A549 (cell line): Measurements from ENCODE around the gene HADHA. TPM values are rescaled to one million over a fixed set of nuclear protein-coding genes. Genes with fewer than 3 reads are reported as not detected.
A peak's percentile ranks its signal among the peaks of the same experiment; 100 is the strongest.

Experiments used
- ATAC-seq, 2 experiments: fragments of 200-7000 bp in 1 of 2; fragments of >200 bp in 1 of 2; cut with Nextera tagmentation in 1 of 2; cut with Tn5 transposase in 1 of 2; 3 replicates each; pipeline versions ENCODE4 v1.8.0 to v1.9.1; 2018 to 2020; ENCODE audit warnings: mild to moderate bottlenecking in 1 of 2, moderate library complexity in 1 of 2
- CTCF ChIA-PET: fragments of 300-600 bp; sonication (Branson Sonifier 250); formaldehyde crosslinking; extraction: SDS; loops from one replicate; lab custom pipeline; 2021; ENCODE audit warnings: antibody characterized with exemption, inconsistent platforms; lab: Yijun Ruan, JAX
- POLR2A ChIA-PET: fragments of 350-600 bp; formaldehyde crosslinking; extraction: SDS; loops from one replicate; lab custom pipeline; 2021; ENCODE audit warnings: antibody characterized with exemption, inconsistent platforms; lab: Yijun Ruan, JAX
- DNase-seq, 2 experiments: peaks; one replicate each; pipeline versions ENCODE4 v3.0.0 to v3.0.0-alpha.2; 2011 to 2016; ENCODE audit warnings: low read depth in 1 of 2, low spot score in 1 of 2
- FAIRE-seq: peaks from 2 replicates; lab custom pipeline; 2011; peaks lifted over from hg19 to GRCh38; lab: Jason Lieb, UNC
- H3K27ac ChIP-seq, 2 experiments: fragments of >200 bp; sonication (Bioruptor Twin); formaldehyde crosslinking; 3 replicates each; pipeline ENCODE4 v1.5.1; 2016 to 2017
- H3K4me1 ChIP-seq: fragments of >200 bp; sonication (Bioruptor Twin); formaldehyde crosslinking; 3 replicates; pipeline ENCODE4 v1.6.1; 2016
- H3K4me2 ChIP-seq: fragments of >200 bp; sonication (Bioruptor Twin); formaldehyde crosslinking; 3 replicates; pipeline ENCODE4 v1.6.1; 2016
- H3K4me3 ChIP-seq: fragments of >200 bp; sonication (Bioruptor Twin); formaldehyde crosslinking; 3 replicates; pipeline ENCODE4 v1.5.1; 2016
- H3K9me3 ChIP-seq: fragments of >200 bp; sonication (Bioruptor Twin); formaldehyde crosslinking; 3 replicates; pipeline ENCODE4 v1.6.1; 2016
- BHLHE40 ChIP-seq: IDR thresholded peaks from 2 replicates; pipeline ENCODE4 v1.6.1; 2012; ENCODE audit warnings: low read depth, low read length, inconsistent platforms
- CEBPB ChIP-seq, 2 experiments: fragments of >200 bp in 1 of 2; sonication (Bioruptor Twin) in 1 of 2; formaldehyde crosslinking in 1 of 2; IDR thresholded peaks; 2 replicates each; pipeline ENCODE4 v1.6.1; 2012 to 2016
- CHD2 ChIP-seq: fragments of 150-350 bp; IDR thresholded peaks from 2 replicates; pipeline ENCODE4 v1.6.1; 2014; ENCODE audit warnings: low read length; ENCODE audit not compliant: partially characterized antibody
- HDAC2 ChIP-seq: fragments of 200-600 bp; sonication (generic); IDR thresholded peaks from 2 replicates; pipeline ENCODE4 v1.6.1; 2016
- HOXB13 ChIP-seq: fragments of 250-450 bp; sonication (Bioruptor Pico); IDR thresholded peaks from 2 replicates; pipeline ENCODE4 v1.5.0; 2020; ENCODE audit warnings: low read depth, mild to moderate bottlenecking, moderate library complexity
- HOXB5 ChIP-seq: fragments of 250-450 bp; sonication (Bioruptor Pico); IDR thresholded peaks from 2 replicates; pipeline ENCODE4 v1.5.0; 2020; ENCODE audit warnings: mild to moderate bottlenecking, moderate library complexity
- JUN ChIP-seq, 2 experiments: fragments of >200 bp; sonication (Bioruptor Twin); formaldehyde crosslinking; IDR thresholded peaks; 2 replicates in 1 of 2; 3 replicates in 1 of 2; pipeline ENCODE4 v1.6.1; 2016 to 2017
- KDM5A ChIP-seq: fragments of 200-600 bp; sonication (generic); IDR thresholded peaks from 2 replicates; pipeline ENCODE4 v1.6.1; 2016; ENCODE audit warnings: antibody characterized with exemption, mild to moderate bottlenecking
- MYC ChIP-seq: IDR thresholded peaks from 2 replicates; pipeline ENCODE4 v1.6.1; 2012; ENCODE audit warnings: mild to moderate bottlenecking, inconsistent platforms, low read length, improper control_type of control experiment, borderline replicate concordance
- NFE2L2 ChIP-seq: fragments of 150-350 bp; conservative IDR thresholded peaks from 2 replicates; pipeline ENCODE4 v1.6.1; 2014; ENCODE audit warnings: low read length
- POLR2A ChIP-seq: IDR thresholded peaks from 2 replicates; pipeline ENCODE4 v1.6.1; 2012; ENCODE audit warnings: mild to moderate bottlenecking, low read length
- RAD21 ChIP-seq, 2 experiments: fragments of >200 bp in 1 of 2; sonication (Bioruptor Twin) in 1 of 2; formaldehyde crosslinking in 1 of 2; IDR thresholded peaks in 1 of 2; conservative IDR thresholded peaks in 1 of 2; 2 replicates in 1 of 2; 3 replicates in 1 of 2; pipeline ENCODE4 v1.6.1; 2012 to 2018; ENCODE audit warnings: inconsistent platforms in 1 of 2
- RCOR1 ChIP-seq: fragments of 150-350 bp; IDR thresholded peaks from 2 replicates; pipeline ENCODE4 v1.6.1; 2014; ENCODE audit warnings: antibody characterized with exemption, low read length, low read depth
- RNF2 ChIP-seq: fragments of 200-600 bp; sonication (generic); IDR thresholded peaks from 2 replicates; pipeline ENCODE4 v1.6.1; 2016; ENCODE audit warnings: low read depth, mild to moderate bottlenecking, antibody characterized with exemption, moderate library complexity, borderline replicate concordance
- SMC3 ChIP-seq: fragments of >200 bp; sonication (Bioruptor Twin); formaldehyde crosslinking; IDR thresholded peaks from 3 replicates; pipeline ENCODE4 v1.6.1; 2018; ENCODE audit warnings: inconsistent platforms
- TFCP2L1 ChIP-seq: fragments of 250-450 bp; sonication (Bioruptor Pico); IDR thresholded peaks from 2 replicates; pipeline ENCODE4 v1.5.0; 2021; ENCODE audit warnings: mild to moderate bottlenecking
- ZC3H11A ChIP-seq: fragments of 450-650 bp; IDR thresholded peaks from 2 replicates; pipeline ENCODE4 v1.6.1; 2014; ENCODE audit warnings: antibody characterized with exemption, mild to moderate bottlenecking
- ZNF302 ChIP-seq: fragments of 250-450 bp; sonication (Bioruptor Pico); IDR thresholded peaks from 2 replicates; pipeline ENCODE4 v1.9.0; 2021; ENCODE audit warnings: inconsistent platforms, mild to moderate bottlenecking, moderate library complexity
- WGBS: methylation state at CpG from one replicate; pipeline ENCODE4 v1.1.6; 2017; ENCODE audit errors: missing lambda C conversion rate; 5-methylcytosine and 5-hydroxymethylcytosine counted together
- polyA plus RNA-seq, 4 experiments: library from polyadenylated mRNA; depleted of rRNA in 3 of 4; stranded (reverse); fragments of >200 nt; fragmentation: RNase III in 1 of 4; extraction: RNeasy Plus Mini Kit Qiagen cat#74134 plus additional on column Dnase treatment in 1 of 4; gene quantifications; 2 replicates in 3 of 4; 3 replicates in 1 of 4; pipeline ENCODE4 v1.2.3, GENCODE V29; 2011 to 2017
- TF ChIP-seq, protein P1 (sequence below): fragments of 450-650 bp; IDR thresholded peaks from 2 replicates; pipeline ENCODE4 v1.6.1; 2014; ENCODE audit warnings: antibody characterized with exemption
- TF ChIP-seq, protein P2 (sequence below): fragments of 200-600 bp; sonication (generic); IDR thresholded peaks from 2 replicates; pipeline ENCODE4 v1.6.1; 2016; ENCODE audit warnings: antibody characterized with exemption, mild to moderate bottlenecking, moderate library complexity
- TF ChIP-seq, protein P3 (sequence below): IDR thresholded peaks from 2 replicates; pipeline ENCODE4 v1.6.1; 2012; ENCODE audit warnings: low read depth, borderline replicate concordance
- TF ChIP-seq, protein P4 (sequence below): IDR thresholded peaks from 2 replicates; pipeline ENCODE4 v1.6.1; 2012
- TF ChIP-seq, protein P5 (sequence below): fragments of >200 bp; sonication (Bioruptor Twin); formaldehyde crosslinking; IDR thresholded peaks from 3 replicates; pipeline ENCODE4 v1.6.1; 2016

The HADHA gene
- polyA plus RNA-seq, 2 of the 4 experiments (the other 2 are of a cell fraction) = 122 to 174 TPM

DNA sequence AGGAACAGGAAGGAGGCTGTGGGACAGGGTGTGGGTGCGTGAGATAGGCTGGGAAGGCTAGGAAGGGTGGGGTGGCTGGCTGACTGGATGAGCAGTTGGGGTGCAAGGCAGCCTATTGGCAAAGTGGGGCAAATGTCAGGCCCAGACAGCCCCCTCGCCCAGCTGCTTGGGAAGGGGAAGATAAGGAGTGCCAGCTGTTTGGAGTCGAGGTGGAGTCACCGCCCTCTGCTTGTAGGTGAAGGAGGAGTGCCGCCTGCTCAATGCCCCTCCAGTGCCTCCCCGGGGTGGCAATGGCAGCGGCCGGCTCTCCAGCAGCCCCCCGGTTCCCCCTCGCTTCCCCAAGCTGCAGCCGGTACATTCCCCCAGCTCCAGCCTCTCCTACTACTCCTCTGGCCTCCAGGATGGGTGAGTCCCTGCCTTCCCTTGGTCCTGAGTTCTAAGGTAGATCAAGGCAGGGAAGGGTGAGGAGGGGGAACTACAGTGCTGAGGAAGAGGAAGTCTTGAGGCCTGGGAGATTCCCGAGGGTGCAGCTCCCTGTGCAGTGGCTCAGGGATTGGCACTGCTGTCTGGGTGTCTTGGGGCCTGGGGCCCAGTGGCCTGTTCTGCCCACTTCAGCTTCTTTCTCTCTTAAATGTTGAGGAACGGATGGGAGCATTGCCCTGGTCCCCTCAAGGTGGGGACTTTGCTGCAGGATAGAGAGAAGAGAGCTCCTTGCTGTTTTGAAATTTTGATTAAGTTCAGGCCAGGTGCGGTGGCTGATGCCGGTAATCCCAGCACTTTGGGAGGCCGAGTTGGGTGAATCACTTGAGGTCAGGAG is 58.3 kb downstream of the HADHA start:
- FAIRE-seq (no peak), ATAC-seq (no peak), DNase-seq (no peak)
- Histone ChIP-seq H3K4me1 (peaks cover 7% of the 10 kb centered on the region; the same call in 2 of the 3 replicates), H3K27ac (no peak overlapping the region), H3K9me3 (no peaks in the 10 kb centered on the region), H3K4me2 (peak overlapping the region; percentile 88), H3K4me3 (no peak overlapping the region)
- TF ChIP-seq KDM5A = no peak
- no peak for TF ChIP-seq NFE2L2
- TF ChIP-seq ZC3H11A = no peak
- TF ChIP-seq, protein P1, sequence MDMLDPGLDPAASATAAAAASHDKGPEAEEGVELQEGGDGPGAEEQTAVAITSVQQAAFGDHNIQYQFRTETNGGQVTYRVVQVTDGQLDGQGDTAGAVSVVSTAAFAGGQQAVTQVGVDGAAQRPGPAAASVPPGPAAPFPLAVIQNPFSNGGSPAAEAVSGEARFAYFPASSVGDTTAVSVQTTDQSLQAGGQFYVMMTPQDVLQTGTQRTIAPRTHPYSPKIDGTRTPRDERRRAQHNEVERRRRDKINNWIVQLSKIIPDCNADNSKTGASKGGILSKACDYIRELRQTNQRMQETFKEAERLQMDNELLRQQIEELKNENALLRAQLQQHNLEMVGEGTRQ = no peak
- TF ChIP-seq, protein P2, sequence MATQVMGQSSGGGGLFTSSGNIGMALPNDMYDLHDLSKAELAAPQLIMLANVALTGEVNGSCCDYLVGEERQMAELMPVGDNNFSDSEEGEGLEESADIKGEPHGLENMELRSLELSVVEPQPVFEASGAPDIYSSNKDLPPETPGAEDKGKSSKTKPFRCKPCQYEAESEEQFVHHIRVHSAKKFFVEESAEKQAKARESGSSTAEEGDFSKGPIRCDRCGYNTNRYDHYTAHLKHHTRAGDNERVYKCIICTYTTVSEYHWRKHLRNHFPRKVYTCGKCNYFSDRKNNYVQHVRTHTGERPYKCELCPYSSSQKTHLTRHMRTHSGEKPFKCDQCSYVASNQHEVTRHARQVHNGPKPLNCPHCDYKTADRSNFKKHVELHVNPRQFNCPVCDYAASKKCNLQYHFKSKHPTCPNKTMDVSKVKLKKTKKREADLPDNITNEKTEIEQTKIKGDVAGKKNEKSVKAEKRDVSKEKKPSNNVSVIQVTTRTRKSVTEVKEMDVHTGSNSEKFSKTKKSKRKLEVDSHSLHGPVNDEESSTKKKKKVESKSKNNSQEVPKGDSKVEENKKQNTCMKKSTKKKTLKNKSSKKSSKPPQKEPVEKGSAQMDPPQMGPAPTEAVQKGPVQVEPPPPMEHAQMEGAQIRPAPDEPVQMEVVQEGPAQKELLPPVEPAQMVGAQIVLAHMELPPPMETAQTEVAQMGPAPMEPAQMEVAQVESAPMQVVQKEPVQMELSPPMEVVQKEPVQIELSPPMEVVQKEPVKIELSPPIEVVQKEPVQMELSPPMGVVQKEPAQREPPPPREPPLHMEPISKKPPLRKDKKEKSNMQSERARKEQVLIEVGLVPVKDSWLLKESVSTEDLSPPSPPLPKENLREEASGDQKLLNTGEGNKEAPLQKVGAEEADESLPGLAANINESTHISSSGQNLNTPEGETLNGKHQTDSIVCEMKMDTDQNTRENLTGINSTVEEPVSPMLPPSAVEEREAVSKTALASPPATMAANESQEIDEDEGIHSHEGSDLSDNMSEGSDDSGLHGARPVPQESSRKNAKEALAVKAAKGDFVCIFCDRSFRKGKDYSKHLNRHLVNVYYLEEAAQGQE = no peak
- TF ChIP-seq, protein P3, sequence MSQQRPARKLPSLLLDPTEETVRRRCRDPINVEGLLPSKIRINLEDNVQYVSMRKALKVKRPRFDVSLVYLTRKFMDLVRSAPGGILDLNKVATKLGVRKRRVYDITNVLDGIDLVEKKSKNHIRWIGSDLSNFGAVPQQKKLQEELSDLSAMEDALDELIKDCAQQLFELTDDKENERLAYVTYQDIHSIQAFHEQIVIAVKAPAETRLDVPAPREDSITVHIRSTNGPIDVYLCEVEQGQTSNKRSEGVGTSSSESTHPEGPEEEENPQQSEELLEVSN = no peak
- TF ChIP-seq HDAC2 = no peak
- TF ChIP-seq ZNF302 (CRISPR knock-in tag) = no peak
- no peak for TF ChIP-seq MYC
- CTCF ChIA-PET = interaction anchor here (1.0 to 5.4 kb wide), 16 partner anchors 8 to 307 kb away, joined by 3 to 77 read pairs (median 8); partner anchors contain the start of genes ASXL2 and GAREM2
- POLR2A ChIA-PET = no interaction called here
- WGBS = 96% methylated on average over 16 of the region's 16 CpGs

DNA sequence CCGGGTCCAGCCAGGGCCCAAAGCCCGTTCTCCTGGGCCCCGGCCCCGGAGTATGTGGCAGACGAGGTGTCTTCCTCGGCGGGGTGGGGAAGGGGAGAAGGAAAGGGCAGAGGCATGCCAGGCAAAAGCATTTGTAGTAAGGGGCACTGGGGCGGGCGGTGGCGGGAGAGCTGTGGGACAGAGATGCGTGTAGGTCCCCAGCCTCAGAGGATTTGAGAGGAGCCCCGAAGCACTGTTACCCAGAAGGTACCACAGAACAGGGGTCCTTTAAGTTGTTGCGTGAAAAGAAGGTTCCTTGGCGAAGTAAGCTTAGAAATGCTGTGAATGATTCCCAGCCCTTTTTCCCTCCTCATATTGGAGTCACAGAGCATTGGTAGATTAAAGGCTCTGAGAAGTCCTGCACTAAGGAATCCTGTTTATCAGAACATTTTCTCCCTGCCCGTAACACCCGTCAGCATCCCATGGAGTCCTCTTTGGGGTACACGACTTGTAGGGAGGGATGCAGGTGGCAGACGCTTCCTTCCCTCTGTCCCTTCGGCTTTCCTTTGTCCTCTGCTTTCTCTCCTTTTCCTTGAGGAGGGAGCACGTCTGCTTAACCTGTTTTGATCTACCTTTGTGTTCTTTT is 59.0 kb downstream of the HADHA start:
- Histone ChIP-seq H3K4me2 (peak overlapping the region; percentile 88), H3K4me3 (peak overlapping the region; percentile 64), H3K27ac (peak overlapping the region; percentile 84 to 93), H3K9me3 (no peaks in the 10 kb centered on the region), H3K4me1 (peaks cover 7% of the 10 kb centered on the region; the same call in 2 of the 3 replicates)
- TF ChIP-seq RNF2 (peak; percentile 91; the same call in 1 of the 2 replicates), HOXB5 (CRISPR knock-in tag) (no peak)
- ChIA-PET CTCF (interaction anchor here (0.5 to 5.4 kb wide), 57 partner anchors 9 to 395 kb away, joined by 3 to 77 read pairs (median 3); partner anchors contain the start of genes ASXL2, GAREM2, HADHA and HADHB), POLR2A (interaction anchor here (0.5 to 1.0 kb wide), 5 partner anchors 10 to 460 kb away, joined by 3 to 9 read pairs (median 4); partner anchors contain the start of gene GAREM2)
- FAIRE-seq (no peak), ATAC-seq (peak; percentile 4 to 8; a peak in 3 of 6 replicates), DNase-seq (no peak)
- WGBS = 57% methylated on average over 20 of the region's 20 CpGs

DNA sequence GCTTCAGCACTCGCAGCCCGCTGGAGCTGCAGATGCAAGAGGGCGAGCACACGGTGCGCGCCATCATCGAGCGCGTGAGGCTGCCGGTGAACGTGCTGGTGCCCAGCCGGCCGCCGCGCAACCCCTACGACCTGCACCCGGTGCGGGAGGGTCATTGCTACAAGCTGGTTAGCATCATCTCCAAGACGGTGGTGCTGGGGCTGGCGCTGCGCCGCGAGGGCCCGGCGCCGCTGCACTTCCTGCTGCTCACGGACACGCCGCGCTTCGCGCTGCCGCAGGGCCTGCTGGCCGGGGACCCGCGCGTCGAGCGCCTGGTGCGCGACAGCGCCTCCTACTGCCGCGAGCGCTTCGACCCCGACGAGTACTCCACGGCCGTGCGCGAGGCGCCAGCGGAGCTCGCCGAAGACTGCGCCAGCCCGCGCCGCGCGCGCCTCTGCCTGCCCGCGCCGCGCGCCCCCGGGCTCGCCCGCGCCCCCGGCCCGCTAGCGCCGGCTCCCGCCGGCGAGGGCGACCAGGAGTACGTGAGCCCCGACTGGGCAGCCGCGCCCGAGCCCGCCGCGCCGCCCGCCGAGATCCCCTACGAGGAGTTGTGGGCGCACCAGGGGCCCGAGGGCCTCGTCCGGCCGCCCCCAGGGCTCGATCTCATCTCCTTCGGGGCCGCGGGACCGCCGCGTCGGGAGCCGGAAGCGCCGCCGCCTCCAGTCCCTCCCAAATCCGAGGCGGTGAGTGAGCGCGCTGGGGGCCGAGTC is 59.7 kb downstream of the HADHA start:
- DNase-seq (peak; percentile 86 to 94), FAIRE-seq (no peak), ATAC-seq (peak; percentile 77 to 85)
- POLR2A ChIA-PET = interaction anchor here (0.5 to 1.0 kb wide), 6 partner anchors 9 to 788 kb away, joined by 3 to 9 read pairs (median 4); partner anchors contain the start of gene GAREM2
- WGBS = 55% methylated on average over 27 of the region's 114 CpGs
- CTCF ChIA-PET = interaction anchor here (0.5 to 5.4 kb wide), 63 partner anchors 10 to 395 kb away, joined by 3 to 77 read pairs (median 3); partner anchors contain the start of genes ASXL2, GAREM2, HADHA and HADHB
- Histone ChIP-seq H3K27ac (peak overlapping the region; percentile 84 to 93), H3K4me1 (peaks cover 7% of the 10 kb centered on the region; the same call in 2 of the 3 replicates), H3K4me2 (peak overlapping the region; percentile 88), H3K9me3 (no peaks in the 10 kb centered on the region), H3K4me3 (peak overlapping the region; percentile 64)
- TF ChIP-seq RCOR1 = no peak
- 0 out of 2 replicates have a peak, but pooled peaks have one; percentile 31 for TF ChIP-seq HOXB13
- no peak for TF ChIP-seq BHLHE40
- TF ChIP-seq, protein P4, sequence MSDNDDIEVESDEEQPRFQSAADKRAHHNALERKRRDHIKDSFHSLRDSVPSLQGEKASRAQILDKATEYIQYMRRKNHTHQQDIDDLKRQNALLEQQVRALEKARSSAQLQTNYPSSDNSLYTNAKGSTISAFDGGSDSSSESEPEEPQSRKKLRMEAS = peak; percentile 96
- TF ChIP-seq POLR2A = peak; percentile 33
- TF ChIP-seq JUN (IDR thresholded peaks at IDR 0.05) = no peak; a peak in 2 of 5 replicates
- TF ChIP-seq RAD21 (conservative IDR thresholded peaks at IDR 0.05 in 1 of 2, IDR thresholded peaks at IDR 0.05 in 1 of 2) = peak; percentile 47 to 62; a peak in 3 of 5 replicates
- no peak for TF ChIP-seq CHD2
- TF ChIP-seq, protein P5, sequence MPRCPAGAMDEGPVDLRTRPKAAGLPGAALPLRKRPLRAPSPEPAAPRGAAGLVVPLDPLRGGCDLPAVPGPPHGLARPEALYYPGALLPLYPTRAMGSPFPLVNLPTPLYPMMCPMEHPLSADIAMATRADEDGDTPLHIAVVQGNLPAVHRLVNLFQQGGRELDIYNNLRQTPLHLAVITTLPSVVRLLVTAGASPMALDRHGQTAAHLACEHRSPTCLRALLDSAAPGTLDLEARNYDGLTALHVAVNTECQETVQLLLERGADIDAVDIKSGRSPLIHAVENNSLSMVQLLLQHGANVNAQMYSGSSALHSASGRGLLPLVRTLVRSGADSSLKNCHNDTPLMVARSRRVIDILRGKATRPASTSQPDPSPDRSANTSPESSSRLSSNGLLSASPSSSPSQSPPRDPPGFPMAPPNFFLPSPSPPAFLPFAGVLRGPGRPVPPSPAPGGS = no peak; the same call in 2 of the 3 replicates
- no peak for TF ChIP-seq CEBPB (IDR thresholded peaks at IDR 0.05)
- peak; percentile 68 for TF ChIP-seq SMC3
- no peak for TF ChIP-seq TFCP2L1 (CRISPR knock-in tag)
